GM18508 (cell line): Measurements from ENCODE around the gene SH3BP2.

Experiments
- ATAC-seq: cut with Tn5 transposase; IDR thresholded peaks from one replicate; pipeline ENCODE4 v1.9.1; 2021; ENCODE audit warnings: moderate number of reproducible peaks; ENCODE audit not compliant: insufficient read depth, unreplicated experiment

Gene SH3BP2, protein sequence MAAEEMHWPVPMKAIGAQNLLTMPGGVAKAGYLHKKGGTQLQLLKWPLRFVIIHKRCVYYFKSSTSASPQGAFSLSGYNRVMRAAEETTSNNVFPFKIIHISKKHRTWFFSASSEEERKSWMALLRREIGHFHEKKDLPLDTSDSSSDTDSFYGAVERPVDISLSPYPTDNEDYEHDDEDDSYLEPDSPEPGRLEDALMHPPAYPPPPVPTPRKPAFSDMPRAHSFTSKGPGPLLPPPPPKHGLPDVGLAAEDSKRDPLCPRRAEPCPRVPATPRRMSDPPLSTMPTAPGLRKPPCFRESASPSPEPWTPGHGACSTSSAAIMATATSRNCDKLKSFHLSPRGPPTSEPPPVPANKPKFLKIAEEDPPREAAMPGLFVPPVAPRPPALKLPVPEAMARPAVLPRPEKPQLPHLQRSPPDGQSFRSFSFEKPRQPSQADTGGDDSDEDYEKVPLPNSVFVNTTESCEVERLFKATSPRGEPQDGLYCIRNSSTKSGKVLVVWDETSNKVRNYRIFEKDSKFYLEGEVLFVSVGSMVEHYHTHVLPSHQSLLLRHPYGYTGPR

DNA sequence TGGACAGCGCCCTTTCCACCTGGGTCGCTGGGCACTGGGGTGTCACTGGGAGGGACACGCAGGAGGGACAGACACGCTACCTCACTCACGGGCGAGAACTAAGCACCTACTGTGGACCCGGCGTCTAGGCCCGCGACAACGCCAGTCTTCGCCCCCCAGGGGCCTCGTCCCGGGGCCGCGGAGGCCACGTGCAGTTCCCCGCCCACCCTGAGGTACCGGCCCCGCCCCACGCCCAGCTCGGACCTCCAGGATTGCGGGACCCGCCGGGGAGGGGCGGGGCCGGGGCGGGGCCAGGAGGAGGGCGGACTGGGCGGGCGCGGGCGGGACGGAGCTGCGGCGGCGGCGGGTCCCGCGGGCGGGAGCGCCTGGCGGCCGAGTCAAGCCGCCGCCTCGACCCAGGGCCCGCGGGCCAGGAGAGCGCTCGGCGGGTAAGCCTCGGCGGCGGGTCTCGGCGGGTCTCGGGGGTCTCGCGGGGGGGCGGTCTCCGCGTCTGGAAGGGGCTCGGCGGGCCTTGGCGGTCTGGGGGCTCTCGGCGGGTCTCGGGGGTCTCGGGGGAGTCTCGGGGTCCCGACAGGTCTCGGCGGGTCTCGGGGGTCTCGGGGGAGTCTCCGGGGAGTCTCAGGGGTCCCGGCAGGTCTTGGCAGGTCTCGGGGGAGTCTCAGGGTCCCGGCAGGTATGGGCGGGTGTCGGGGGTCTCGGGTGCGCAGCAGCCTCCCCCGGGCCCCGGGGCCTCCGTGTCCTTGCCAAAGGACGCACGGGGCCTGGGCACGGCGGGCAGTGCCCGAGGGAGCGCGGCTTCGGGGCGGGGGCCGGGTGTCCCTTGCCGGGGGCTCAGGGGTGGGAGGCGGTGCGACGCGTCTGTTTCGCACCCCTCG, at the start of gene SH3BP2:
SH3BP2 (plus strand) TSS at position 375 of the 875 bp plus-strand sequence. CDS start 27,533 bp downstream, outside the sequence.
- no peak for ATAC-seq

DNA sequence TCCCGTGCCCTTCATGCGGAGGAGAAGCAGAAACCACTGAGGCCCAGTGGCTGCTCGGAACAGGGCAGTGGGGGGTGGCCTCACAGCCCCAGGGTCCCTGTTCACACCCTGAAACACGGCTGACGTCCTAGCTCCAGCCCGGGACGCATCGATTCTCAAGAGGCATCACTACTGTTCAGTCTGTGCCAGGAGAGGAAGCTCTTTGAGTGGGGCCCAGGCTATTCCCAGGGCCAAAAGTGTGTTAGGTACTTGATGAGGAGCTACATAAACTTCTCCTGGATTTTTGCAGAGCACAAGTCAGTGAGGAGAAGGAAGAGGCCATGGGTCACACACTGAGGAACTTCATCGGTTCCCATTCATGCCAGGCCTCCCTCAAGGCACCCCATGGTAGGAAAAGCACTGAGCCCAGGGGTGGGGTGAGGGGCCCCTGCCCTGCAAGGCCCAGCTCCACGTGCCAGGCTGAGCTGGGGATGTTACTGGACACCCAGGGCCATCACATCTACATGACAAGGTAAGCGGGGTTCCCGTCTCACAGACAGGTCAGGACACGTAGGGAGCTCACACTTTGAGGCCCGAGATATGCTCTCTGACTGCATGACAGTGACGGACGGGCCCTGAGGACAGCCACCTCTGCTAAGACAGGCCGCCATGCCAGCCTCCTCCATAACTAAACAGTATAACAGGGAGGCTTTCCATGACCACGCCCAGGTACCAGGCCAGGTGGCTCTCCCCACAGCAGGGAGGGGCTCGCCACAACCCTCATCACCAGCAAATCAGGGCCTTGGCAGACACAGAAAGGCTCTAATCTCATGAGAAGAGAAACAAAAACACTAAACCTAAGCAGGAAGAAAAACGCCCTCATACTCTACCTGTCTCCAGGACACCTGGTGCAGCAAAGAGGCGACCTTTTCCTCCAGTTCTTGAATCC, 49.1 kb upstream of the SH3BP2 start:
- ATAC-seq: no peak

- no peak for ATAC-seq
These were observed 48.2 kb upstream of the SH3BP2 start for GRCh38 chr4:2744576-2745270.

GRCh38 chr4:2745516-2745915, 47.4 kb upstream of the SH3BP2 start:
- no peak for ATAC-seq

DNA sequence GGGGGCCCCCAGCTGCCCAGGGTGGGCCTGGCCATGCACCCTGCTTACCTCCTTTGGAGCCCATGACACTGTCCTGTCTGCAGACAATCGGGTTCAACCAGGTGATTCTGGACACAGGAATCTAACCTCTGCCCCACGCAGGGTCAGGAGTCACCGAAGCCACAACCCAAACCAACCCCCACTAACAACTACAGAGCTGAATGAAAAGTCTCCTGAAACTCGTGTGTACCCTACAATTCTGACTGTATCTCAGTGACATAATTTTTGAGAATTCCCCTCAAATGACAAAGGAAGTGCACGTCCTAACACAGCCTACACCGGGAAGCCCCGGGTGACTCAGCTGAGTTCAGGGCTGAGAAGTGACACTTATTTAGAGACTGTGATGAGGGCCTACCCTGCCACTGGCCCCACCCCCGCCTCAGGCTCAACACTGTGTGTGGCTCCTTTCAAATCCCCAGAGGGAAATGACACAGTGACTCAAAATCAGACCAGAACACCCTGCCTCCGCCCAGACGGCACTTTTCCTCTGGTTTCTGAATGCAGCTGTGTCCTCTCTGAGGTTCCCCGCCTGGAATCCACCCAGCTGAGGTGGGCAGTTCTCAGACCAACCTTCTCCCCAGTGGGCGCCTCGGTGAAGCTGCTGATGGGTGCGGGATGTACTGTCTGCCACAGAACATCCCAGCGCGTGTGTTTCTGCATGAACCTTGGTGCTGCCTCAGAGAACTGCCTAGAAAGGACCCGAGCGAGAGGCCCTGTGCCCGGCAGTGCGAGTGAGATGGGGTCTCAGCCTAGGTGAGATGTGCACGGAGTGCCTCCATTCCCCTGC, 46.7 kb upstream of the SH3BP2 start:
- ATAC-seq: peak; percentile 77

GRCh38 chr4:2746891-2747695, 45.8 kb upstream of the SH3BP2 start:
- no peak for ATAC-seq

- ATAC-seq: no peak
These were observed 41.9 kb upstream of the SH3BP2 start for GRCh38 chr4:2750719-2751605.

DNA sequence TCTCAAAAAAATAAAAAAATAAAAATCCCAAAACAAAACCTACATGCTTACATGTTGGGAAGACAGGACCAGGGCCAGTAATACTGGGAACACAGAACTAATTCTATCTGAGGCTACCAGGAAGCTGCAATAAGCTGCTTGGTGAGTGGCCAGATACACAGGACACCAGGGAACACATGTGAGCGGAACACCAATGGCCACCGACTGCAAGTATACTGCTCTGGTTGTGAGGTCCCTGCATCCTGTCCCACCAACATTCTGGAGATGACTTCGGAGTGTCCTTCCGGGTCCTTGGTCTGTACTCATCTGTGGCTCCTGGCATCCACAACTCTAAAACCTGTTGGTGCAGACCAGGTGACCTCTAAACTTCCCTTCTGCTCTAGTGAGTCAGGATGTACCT, 39.4 kb upstream of the SH3BP2 start:
- no peak for ATAC-seq

- ATAC-seq: no peak
These were observed 37.8 kb upstream of the SH3BP2 start for GRCh38 chr4:2754848-2755819.

DNA sequence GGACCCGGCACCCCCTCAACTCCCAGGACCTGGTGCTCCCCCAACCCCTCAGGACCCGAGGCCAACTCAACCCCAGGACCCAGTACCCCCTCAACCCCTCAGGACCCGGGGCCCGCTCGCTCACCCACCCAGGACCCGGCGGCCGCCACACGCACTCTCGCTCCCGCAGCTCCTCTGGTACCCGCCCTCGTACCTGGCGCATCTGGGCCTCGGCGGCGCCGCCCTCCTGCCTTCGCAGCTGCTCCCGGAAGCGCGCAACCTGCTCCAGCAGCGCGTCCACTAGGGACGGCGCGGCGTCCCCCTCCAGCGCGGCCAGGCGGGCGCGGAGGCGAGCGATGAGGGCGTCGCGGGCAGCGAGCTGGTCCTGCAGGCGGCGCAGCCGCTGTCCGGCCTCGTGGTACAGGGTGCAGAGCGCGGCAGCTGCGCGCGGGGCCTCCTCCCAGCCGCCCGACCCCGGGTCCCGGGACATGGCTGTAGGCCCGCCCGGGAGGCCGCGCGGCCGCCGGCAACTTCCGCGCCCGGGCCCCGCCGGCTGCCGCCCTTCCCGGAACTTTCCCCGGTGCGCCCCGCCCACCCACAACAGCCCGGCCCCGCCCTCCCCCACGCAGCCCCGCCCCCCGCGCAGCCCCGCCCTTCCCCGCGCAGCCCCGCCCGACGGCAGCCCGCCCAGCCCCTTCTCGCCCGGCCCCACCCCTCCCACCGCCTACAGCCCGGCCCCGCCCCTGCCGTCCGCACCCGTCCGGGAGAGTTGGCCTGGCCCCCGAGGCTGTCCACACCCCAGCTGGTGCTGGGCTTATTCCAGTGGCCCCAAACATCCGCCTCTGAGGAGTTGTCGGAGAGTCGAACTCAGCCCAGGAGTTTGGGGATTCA, 36.8 kb upstream of the SH3BP2 start, which contains the start of gene TNIP2:
TNIP2 (minus strand) TSS at position 516 of the 870 bp plus-strand sequence; CDS start at position 469, 47 bp downstream.
- ATAC-seq: no peak

DNA sequence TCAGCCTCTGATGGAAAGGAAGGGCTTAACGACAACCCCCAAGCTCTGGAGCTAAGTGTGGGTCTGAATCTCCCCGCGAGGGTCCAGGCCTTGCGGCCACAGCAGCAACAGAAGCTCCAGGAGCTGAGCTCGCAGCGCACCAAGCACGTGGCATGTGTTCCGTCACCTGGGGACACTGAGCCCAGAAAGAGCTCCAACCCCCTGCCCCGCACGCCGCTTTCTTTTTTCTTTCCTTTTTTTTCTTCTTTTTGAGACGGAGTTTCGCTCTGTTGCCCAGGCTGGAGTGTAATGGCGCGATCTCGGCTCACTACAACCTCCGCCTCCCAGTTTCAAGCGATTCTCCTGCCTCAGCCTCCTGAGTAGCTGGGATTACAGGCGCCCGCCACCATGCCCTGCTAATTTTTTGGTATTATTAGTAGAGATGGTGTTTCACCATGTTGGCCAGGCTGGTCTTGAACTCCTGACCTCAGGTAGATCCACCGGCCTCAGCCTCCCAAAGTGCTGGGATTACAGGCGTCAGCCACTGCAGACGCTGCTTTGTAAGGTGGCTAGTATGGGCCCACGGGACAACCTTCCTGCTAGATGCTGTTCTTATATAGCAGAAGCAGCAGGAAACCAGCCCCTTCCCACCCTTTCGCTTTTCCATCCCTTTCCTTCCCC, 36.1 kb upstream of the SH3BP2 start:
- no peak for ATAC-seq

- no peak for ATAC-seq
These were observed 35.5 kb upstream of the SH3BP2 start for GRCh38 chr4:2757426-2757825.

GRCh38 chr4:2761035-2761923, 31.6 kb upstream of the SH3BP2 start:
- no peak for ATAC-seq
